IPS-18c (cell line): ENCODE results near the gene DNM3.
"Not testable (repeated sequence)": the region's sequence is repeated elsewhere in the genome, so short reads cannot be mapped to it uniquely, and the experiment has no call there.

Experiments
- H3K4me3 ChIP-seq: 2 replicates; pipeline ENCODE4 v1.7.0; 2013; ENCODE audit warnings: low read depth, mild to moderate bottlenecking, low read length, moderate library complexity; ENCODE audit not compliant: insufficient read depth
- H3K9me3 ChIP-seq: one replicate; pipeline ENCODE4 v1.6.1; 2013; ENCODE audit warnings: mild to moderate bottlenecking, low read length, moderate library complexity; ENCODE audit not compliant: control insufficient read depth, insufficient read depth

The DNM3 gene

GRCh38 chr1:172079859-172080258 lies 238.6 kb downstream of the DNM3 start:
- H3K9me3 ChIP-seq, H3K4me3 ChIP-seq: not testable (repeated sequence)

- no peaks in the 10 kb centered on the region for H3K9me3 ChIP-seq
- H3K4me3 ChIP-seq = no peak overlapping the region
Observed at GRCh38 chr1:172083191-172083590, 241.9 kb downstream of the DNM3 start.

GRCh38 chr1:172084876-172085275 lies 243.6 kb downstream of the DNM3 start:
- no peaks in the 10 kb centered on the region for H3K9me3 ChIP-seq
- H3K4me3 ChIP-seq = no peak overlapping the region

GRCh38 chr1:172085317-172085716 lies 244.0 kb downstream of the DNM3 start:
- Histone ChIP-seq H3K4me3 (no peak overlapping the region), H3K9me3 (no peaks in the 10 kb centered on the region)

- H3K4me3 ChIP-seq = no peak overlapping the region
Observed at GRCh38 chr1:172086137-172086536, 244.8 kb downstream of the DNM3 start.

GRCh38 chr1:172088256-172088655 lies 247.0 kb downstream of the DNM3 start:
- Histone ChIP-seq H3K4me3 (no peak overlapping the region), H3K9me3 (no peaks in the 10 kb centered on the region)

More at GRCh38 chr1:172086137-172086536, 244.8 kb downstream of the DNM3 start:
- no peaks in the 10 kb centered on the region for H3K9me3 ChIP-seq

- Histone ChIP-seq H3K4me3 (no peak overlapping the region), H3K9me3 (no peaks in the 10 kb centered on the region)
Observed at GRCh38 chr1:172089768-172090510, 248.6 kb downstream of the DNM3 start.

GRCh38 chr1:172090511-172090817 lies 249.2 kb downstream of the DNM3 start:
- no peak overlapping the region for H3K4me3 ChIP-seq
- no peaks in the 10 kb centered on the region for H3K9me3 ChIP-seq

GRCh38 chr1:172095846-172096245 lies 254.5 kb downstream of the DNM3 start:
- Histone ChIP-seq H3K9me3 (no peaks in the 10 kb centered on the region), H3K4me3 (no peak overlapping the region)

- Histone ChIP-seq H3K9me3 (no peaks in the 10 kb centered on the region), H3K4me3 (no peak overlapping the region)
Observed at GRCh38 chr1:172105230-172105629, 263.9 kb downstream of the DNM3 start.

GRCh38 chr1:172107316-172107975 lies 266.1 kb downstream of the DNM3 start:
- H3K9me3 ChIP-seq = no peaks in the 10 kb centered on the region
- H3K4me3 ChIP-seq = no peak overlapping the region

- no peak overlapping the region for H3K4me3 ChIP-seq
- no peaks in the 10 kb centered on the region for H3K9me3 ChIP-seq
Observed at GRCh38 chr1:172108161-172108893, 267.0 kb downstream of the DNM3 start.

- H3K9me3 ChIP-seq = no peaks in the 10 kb centered on the region
- H3K4me3 ChIP-seq = no peak overlapping the region
Observed at GRCh38 chr1:172109359-172109758, 268.1 kb downstream of the DNM3 start.

GRCh38 chr1:172112576-172112975 lies 271.3 kb downstream of the DNM3 start:
- Histone ChIP-seq H3K9me3 (no peaks in the 10 kb centered on the region), H3K4me3 (no peak overlapping the region)

GRCh38 chr1:172117800-172118199 lies 276.5 kb downstream of the DNM3 start:
- Histone ChIP-seq H3K9me3 (no peaks in the 10 kb centered on the region), H3K4me3 (no peak overlapping the region)

- no peaks in the 10 kb centered on the region for H3K9me3 ChIP-seq
- no peak overlapping the region for H3K4me3 ChIP-seq
Observed at GRCh38 chr1:172118618-172119017, 277.3 kb downstream of the DNM3 start.

GRCh38 chr1:172119184-172119583 lies 277.9 kb downstream of the DNM3 start:
- H3K4me3 ChIP-seq = no peak overlapping the region
- H3K9me3 ChIP-seq = no peaks in the 10 kb centered on the region

GRCh38 chr1:172120381-172120780 lies 279.1 kb downstream of the DNM3 start:
- H3K9me3 ChIP-seq = no peaks in the 10 kb centered on the region
- H3K4me3 ChIP-seq = no peak overlapping the region
